Endothelial cell (in vitro differentiated cells): ENCODE data around the gene DBN1. TPM values are rescaled to one million over a fixed set of nuclear protein-coding genes. Genes with fewer than 3 reads are reported as not detected.

Experiments
- DNase-seq: peaks from one replicate; pipeline ENCODE4 v3.0.0; 2021; ENCODE audit warnings: low spot score
- H3K27ac Mint-ChIP-seq: one replicate; pipeline ENCODE4 v1.8.0; 2021; ENCODE audit warnings: mixed read lengths, inconsistent platforms; ENCODE audit not compliant: unreplicated experiment
- H3K27me3 Mint-ChIP-seq: one replicate; pipeline ENCODE4 v1.8.0; 2021; ENCODE audit warnings: mild to moderate bottlenecking, moderate library complexity, mixed read lengths, inconsistent platforms; ENCODE audit not compliant: unreplicated experiment
- H3K36me3 Mint-ChIP-seq: one replicate; pipeline ENCODE4 v1.8.0; 2021; ENCODE audit warnings: mild to moderate bottlenecking, low read depth, mixed read lengths, inconsistent platforms; ENCODE audit not compliant: unreplicated experiment
- H3K4me1 Mint-ChIP-seq: one replicate; pipeline ENCODE4 v1.8.0; 2021; ENCODE audit warnings: mild to moderate bottlenecking, mixed read lengths, inconsistent platforms; ENCODE audit not compliant: unreplicated experiment
- H3K4me3 Mint-ChIP-seq: one replicate; pipeline ENCODE4 v1.8.0; 2021; ENCODE audit warnings: mild to moderate bottlenecking, mixed read lengths, inconsistent platforms; ENCODE audit not compliant: unreplicated experiment
- H3K9me3 Mint-ChIP-seq: one replicate; pipeline ENCODE4 v1.8.0; 2021; ENCODE audit warnings: mixed read lengths, inconsistent platforms; ENCODE audit not compliant: unreplicated experiment
- total RNA-seq: library from RNA; stranded (reverse); fragmentation: NEBNext Ultra II Directional; extraction: Animal tissue kit (Norgen Biotek cat#: 25700); gene quantifications from one replicate; pipeline ENCODE4 v1.2.1, GENCODE V29; 2021; ENCODE audit not compliant: unreplicated experiment
- TF ChIP-seq, protein P1 (sequence below): fragments of 200-600 bp; sonication (generic); IDR thresholded peaks from one replicate; pipeline ENCODE4 v1.5.0; 2021; ENCODE audit warnings: antibody characterized with exemption; ENCODE audit not compliant: unreplicated experiment

The DBN1 gene
- total RNA-seq, 1 donor from 2014 or later, result 315 TPM

DNA sequence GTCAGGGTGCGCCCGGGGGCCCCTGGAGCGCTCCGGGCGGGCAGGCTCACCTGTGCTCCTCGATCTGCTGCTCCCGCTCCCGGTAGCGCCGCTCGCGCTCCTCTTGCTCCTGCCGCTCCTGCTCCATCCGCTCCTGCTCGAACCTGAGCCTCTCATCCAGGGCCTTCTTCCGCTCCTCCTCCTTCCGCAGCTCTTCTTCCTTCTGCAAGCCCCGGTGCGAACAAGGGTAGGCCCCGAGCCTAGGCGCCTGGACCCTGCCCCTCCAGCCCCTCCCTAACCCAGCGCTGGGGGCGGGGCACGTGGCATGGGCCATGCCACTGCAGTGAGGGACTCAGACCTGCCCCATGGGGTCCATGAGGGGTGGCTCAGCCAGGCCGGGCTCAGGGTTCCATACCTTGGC is 6.6 kb downstream of the DBN1 start:
- DNase-seq, result no peak
- no peak overlapping the region for H3K4me3 Mint-ChIP-seq
- no peaks in the 10 kb centered on the region for H3K9me3 Mint-ChIP-seq
- H3K4me1 Mint-ChIP-seq, result peaks cover 42% of the 10 kb centered on the region
- H3K27ac Mint-ChIP-seq, result no peak overlapping the region
- H3K27me3 Mint-ChIP-seq, result peaks cover 37% of the 10 kb centered on the region
- TF ChIP-seq, protein P1, sequence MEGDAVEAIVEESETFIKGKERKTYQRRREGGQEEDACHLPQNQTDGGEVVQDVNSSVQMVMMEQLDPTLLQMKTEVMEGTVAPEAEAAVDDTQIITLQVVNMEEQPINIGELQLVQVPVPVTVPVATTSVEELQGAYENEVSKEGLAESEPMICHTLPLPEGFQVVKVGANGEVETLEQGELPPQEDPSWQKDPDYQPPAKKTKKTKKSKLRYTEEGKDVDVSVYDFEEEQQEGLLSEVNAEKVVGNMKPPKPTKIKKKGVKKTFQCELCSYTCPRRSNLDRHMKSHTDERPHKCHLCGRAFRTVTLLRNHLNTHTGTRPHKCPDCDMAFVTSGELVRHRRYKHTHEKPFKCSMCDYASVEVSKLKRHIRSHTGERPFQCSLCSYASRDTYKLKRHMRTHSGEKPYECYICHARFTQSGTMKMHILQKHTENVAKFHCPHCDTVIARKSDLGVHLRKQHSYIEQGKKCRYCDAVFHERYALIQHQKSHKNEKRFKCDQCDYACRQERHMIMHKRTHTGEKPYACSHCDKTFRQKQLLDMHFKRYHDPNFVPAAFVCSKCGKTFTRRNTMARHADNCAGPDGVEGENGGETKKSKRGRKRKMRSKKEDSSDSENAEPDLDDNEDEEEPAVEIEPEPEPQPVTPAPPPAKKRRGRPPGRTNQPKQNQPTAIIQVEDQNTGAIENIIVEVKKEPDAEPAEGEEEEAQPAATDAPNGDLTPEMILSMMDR, result no peak
- H3K36me3 Mint-ChIP-seq, result peaks cover 50% of the 10 kb centered on the region

DNA sequence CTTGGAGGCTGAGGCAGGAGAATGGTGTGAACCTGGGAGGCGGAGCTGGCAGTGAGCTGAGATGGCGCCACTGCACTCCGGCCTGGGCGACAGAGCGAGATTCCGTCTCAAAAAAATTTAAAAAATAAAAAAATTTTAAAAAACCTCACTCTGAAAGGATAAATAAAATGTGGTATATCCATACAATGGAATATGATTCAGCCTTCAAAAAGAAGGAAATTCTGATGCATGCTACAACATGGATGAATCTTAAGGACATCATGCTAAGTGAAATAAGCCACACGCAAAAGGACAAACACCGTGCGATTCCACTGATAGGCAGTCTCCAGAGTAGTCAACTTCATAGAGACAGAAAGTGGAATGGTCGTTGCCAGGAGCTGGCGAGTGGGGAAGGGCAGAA is 8.4 kb downstream of the DBN1 start:
- peak overlapping the region; percentile 83 for H3K27ac Mint-ChIP-seq
- peaks cover 29% of the 10 kb centered on the region for H3K27me3 Mint-ChIP-seq
- peak overlapping the region; percentile 91 for H3K4me3 Mint-ChIP-seq
- TF ChIP-seq, protein P1, result no peak
- DNase-seq, result no peak
- H3K4me1 Mint-ChIP-seq, result peaks cover 32% of the 10 kb centered on the region
- H3K36me3 Mint-ChIP-seq, result peaks cover 50% of the 10 kb centered on the region
- H3K9me3 Mint-ChIP-seq, result no peaks in the 10 kb centered on the region

DNA sequence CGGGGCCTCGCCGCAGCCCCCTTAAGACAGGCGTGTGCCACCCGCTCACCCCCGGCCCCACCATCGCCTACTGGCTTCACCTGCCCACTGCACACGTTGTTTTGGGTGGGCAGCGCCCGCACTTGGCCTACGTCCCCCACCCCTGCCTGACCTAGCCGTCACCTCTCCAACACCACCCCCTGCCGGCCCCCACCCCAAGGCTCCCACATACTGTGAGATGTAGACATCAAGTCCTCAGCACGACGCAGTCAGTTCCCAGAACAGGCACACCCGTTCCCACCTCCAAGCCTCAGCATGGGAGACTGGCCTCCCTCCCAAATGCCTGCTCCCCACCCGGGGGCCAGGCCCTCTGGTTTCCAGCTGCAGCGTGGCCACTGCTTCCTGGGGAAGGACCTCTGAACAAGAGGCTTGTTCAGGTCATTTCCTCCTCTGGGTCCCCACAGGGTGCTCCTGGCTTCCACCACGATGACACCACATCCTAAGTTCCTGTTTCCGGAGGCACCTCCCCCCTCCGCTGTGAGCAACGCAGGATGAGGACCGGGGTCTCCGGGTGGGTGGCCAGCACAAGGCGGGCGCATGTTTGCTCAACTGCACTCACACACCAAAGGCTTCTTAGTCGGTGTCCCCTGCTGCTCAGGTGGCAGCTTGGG is 11.3 kb downstream of the DBN1 start:
- Mint-ChIP-seq H3K9me3 (no peaks in the 10 kb centered on the region), H3K36me3 (peaks cover 41% of the 10 kb centered on the region), H3K4me3 (peak overlapping the region; percentile 82), H3K27ac (peak overlapping the region; percentile 99), H3K4me1 (peaks cover 28% of the 10 kb centered on the region), H3K27me3 (peaks cover 25% of the 10 kb centered on the region)
- TF ChIP-seq, protein P1, result no peak
- DNase-seq, result peak; percentile 61

DNA sequence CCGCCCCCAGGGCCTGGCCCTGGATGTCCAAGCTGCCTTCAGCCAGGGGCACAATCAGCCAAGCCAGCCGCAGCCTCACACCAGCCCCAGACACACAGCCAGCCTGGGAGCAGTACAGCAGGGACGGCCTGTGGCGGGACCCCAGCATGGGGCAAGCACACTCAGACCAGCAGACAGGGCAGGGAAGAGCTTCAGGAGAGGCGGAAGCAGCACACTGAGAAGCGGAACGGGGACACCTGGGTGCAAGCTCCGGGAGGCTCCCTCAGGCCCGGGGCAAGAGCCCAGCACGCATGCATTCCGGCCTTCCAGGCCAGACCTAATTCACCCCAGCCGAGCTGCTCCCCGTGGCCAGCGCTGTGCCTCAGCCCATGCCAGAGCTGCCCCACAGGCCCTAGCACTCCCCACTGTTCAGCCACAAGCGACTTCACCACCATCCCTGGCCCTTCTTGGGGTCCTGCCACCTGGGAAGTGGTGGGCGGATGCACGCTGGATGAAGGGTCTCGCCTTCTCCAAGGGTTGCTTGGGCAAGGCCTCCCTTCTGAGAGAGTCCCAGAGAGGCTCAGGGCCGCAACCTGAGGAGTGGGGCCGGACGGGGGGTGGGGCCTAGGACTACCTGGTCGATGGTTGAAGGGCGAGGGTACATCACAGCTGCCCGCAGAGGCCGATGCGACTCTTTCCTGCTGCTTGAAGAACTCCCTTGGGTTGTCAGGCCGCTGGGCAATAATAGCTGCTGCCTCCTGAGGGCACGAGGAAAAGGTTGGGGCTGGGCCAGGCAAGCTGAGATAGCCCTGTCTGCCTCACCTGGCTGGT is 13.4 kb downstream of the DBN1 start:
- H3K27me3 Mint-ChIP-seq, result peaks cover 21% of the 10 kb centered on the region
- TF ChIP-seq, protein P1, result no peak
- H3K36me3 Mint-ChIP-seq, result peaks cover 22% of the 10 kb centered on the region
- H3K9me3 Mint-ChIP-seq, result no peaks in the 10 kb centered on the region
- H3K4me3 Mint-ChIP-seq, result no peak overlapping the region
- peaks cover 32% of the 10 kb centered on the region for H3K4me1 Mint-ChIP-seq
- H3K27ac Mint-ChIP-seq, result peak overlapping the region; percentile 48
- DNase-seq, result no peak

DNA sequence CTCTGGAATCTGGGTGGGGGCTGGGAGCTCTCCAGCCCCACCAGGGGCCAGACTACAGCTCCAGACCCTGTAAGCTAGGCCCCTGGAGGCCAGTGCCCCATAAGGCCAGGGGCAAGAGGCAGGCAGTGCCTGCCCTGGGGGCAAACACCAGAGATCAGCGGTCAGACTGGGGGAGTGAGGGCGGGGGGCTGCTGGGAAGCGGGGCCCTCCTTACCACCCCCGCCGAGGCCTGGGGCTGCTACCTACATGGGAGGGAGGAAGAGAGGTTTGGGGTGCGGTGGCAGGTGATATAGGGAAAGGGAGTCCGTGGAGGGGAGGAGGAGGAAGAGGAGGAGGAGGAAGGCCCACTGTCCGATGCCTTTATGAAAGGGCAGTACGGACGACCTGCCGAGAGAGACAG is 14.1 kb downstream of the DBN1 start:
- Mint-ChIP-seq H3K4me3 (no peak overlapping the region), H3K27ac (peak overlapping the region; percentile 64), H3K36me3 (peaks cover 20% of the 10 kb centered on the region), H3K27me3 (peaks cover 21% of the 10 kb centered on the region), H3K9me3 (no peaks in the 10 kb centered on the region), H3K4me1 (peaks cover 32% of the 10 kb centered on the region)
- DNase-seq, result no peak
- TF ChIP-seq, protein P1, result no peak
